Suprapubic skin (tissue), 4 donors: ENCODE measurements around the gene DPY19L1. TPM values are rescaled to one million over a fixed set of nuclear protein-coding genes. Genes with fewer than 3 reads are reported as not detected.
"Not testable (repeated sequence)": the region's sequence is repeated elsewhere in the genome, so short reads cannot be mapped to it uniquely, and the experiment has no call there.

Experiments used
- DNase-seq, 2 donors: peaks; one replicate each; pipeline ENCODE4 v3.0.0-alpha.2; 2019; ENCODE audit warnings: low spot score in 2 of 2
- H3K27ac ChIP-seq: fragments of 200-600 bp; sonication (generic); one replicate; pipeline ENCODE4 v1.5.1; 2019
- H3K27me3 ChIP-seq: fragments of 200-600 bp; sonication (generic); one replicate; pipeline ENCODE4 v1.5.1; 2019
- H3K36me3 ChIP-seq: fragments of 200-600 bp; sonication (generic); one replicate; pipeline ENCODE4 v1.5.1; 2019
- H3K4me1 ChIP-seq: fragments of 200-600 bp; sonication (generic); one replicate; pipeline ENCODE4 v1.5.1; 2019
- H3K4me3 ChIP-seq: fragments of 200-600 bp; sonication (generic); one replicate; pipeline ENCODE4 v1.5.1; 2019; ENCODE audit warnings: mild to moderate bottlenecking
- H3K9me3 ChIP-seq: fragments of 200-600 bp; sonication (generic); one replicate; pipeline ENCODE4 v1.5.1; 2019
- EP300 ChIP-seq: sonication (generic); formaldehyde crosslinking; IDR thresholded peaks from one replicate; pipeline ENCODE4 v1.6.1; 2017; ENCODE audit warnings: antibody characterized with exemption
- POLR2A ChIP-seq, 2 donors: fragments of 450-650 bp; IDR thresholded peaks; one replicate each; pipeline ENCODE4 v1.6.1; 2017; ENCODE audit warnings: antibody characterized with exemption in 2 of 2, mild to moderate bottlenecking in 2 of 2, moderate library complexity in 2 of 2
- POLR2AphosphoS5 ChIP-seq, 3 donors: sonication (generic); formaldehyde crosslinking; IDR thresholded peaks; one replicate each; pipeline ENCODE4 v1.6.1; 2017; ENCODE audit warnings: antibody characterized with exemption in 3 of 3
- WGBS: methylation state at CpG from one replicate; pipeline ENCODE4 v1.1.5; 2018; 5-methylcytosine and 5-hydroxymethylcytosine counted together
- total RNA-seq, 4 donors: library from RNA; depleted of rRNA; stranded (reverse); fragments of >200 nt; gene quantifications; one replicate each; pipeline ENCODE4 v1.1.0, GENCODE V29; 2016
- TF ChIP-seq, protein P1 (sequence below), 2 donors: fragments of 200-600 bp in 1 of 2; fragments of 450-650 bp in 1 of 2; sonication (generic) in 1 of 2; IDR thresholded peaks; one replicate each; pipeline ENCODE4 v1.5.1; 2016 to 2019; ENCODE audit warnings: antibody characterized with exemption in 2 of 2, mild to moderate bottlenecking in 1 of 2, moderate library complexity in 1 of 2

The DPY19L1 gene
- total RNA-seq, 4 donors from 2014 or later: 8.1 to 13.4 (median 10.9) TPM

DNA sequence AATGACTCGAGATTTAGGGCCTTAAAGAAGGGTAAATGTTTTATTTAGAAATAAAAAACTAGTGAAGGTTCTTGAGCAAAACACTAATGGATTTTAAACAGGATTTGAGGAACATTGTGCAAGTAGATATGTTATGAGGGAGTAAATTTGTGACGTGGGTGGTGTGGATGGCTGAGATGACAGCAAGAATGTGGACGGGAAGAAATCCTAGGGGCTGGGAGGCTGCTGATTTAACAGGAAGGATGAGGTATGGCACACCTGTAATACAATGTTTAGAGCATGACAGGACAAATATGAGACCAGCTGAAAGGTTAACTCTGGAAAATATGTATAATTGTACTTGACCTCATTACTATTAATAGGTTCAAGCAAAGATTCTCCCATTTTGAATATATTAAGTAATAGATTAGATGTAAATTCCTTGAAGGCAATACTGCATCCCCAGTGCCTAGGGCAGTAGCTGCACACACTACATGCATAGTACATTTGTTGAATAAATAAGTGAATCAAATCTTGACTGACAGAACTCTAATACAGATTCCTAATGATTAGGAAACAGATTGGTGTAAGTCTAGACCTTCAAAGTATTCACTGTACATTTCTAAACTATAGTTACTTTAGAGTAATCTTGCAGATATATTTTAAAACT is 10.1 kb upstream of the DPY19L1 start:
- not testable (repeated sequence) for H3K36me3 ChIP-seq, H3K27ac ChIP-seq, H3K9me3 ChIP-seq, H3K4me3 ChIP-seq, H3K27me3 ChIP-seq, DNase-seq, H3K4me1 ChIP-seq
- WGBS: 41% methylated on average over 3 of the region's 3 CpGs

DNA sequence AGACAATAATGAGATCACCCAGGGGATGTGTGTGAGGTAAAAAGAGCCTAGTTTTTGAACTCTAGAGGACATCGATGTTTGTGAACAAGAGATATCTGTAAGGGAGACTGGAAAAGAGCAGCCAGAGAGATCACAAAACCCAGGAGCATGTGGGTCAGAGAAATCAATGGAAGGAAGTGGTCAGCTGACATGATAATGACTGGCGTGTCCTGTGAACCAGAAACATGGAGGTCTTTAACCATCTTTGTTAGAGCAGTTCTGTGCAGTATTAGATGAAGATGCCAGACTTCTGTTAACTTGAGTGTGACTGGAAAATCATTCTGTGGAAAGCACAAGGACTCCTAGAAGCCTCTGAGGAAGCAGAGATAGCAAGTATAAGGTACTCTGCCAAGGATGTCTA is 6.0 kb upstream of the DPY19L1 start:
- not testable (repeated sequence) for DNase-seq, H3K4me3 ChIP-seq, H3K27me3 ChIP-seq

GRCh38 chr7:35040906-35041305 is 3.6 kb upstream of the DPY19L1 start:
- no peaks in the 10 kb centered on the region for H3K36me3 ChIP-seq
- no peaks in the 10 kb centered on the region for H3K27me3 ChIP-seq
- no peaks in the 10 kb centered on the region for H3K9me3 ChIP-seq
- no peak overlapping the region for H3K4me3 ChIP-seq
- no peak overlapping the region for H3K27ac ChIP-seq
- TF ChIP-seq, protein P1, sequence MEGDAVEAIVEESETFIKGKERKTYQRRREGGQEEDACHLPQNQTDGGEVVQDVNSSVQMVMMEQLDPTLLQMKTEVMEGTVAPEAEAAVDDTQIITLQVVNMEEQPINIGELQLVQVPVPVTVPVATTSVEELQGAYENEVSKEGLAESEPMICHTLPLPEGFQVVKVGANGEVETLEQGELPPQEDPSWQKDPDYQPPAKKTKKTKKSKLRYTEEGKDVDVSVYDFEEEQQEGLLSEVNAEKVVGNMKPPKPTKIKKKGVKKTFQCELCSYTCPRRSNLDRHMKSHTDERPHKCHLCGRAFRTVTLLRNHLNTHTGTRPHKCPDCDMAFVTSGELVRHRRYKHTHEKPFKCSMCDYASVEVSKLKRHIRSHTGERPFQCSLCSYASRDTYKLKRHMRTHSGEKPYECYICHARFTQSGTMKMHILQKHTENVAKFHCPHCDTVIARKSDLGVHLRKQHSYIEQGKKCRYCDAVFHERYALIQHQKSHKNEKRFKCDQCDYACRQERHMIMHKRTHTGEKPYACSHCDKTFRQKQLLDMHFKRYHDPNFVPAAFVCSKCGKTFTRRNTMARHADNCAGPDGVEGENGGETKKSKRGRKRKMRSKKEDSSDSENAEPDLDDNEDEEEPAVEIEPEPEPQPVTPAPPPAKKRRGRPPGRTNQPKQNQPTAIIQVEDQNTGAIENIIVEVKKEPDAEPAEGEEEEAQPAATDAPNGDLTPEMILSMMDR (IDR thresholded peaks at IDR 0.05): no peak
- TF ChIP-seq POLR2A (IDR thresholded peaks at IDR 0.05) (no peak), EP300 (no peak), POLR2AphosphoS5 (IDR thresholded peaks at IDR 0.05) (no peak)
- no peak for DNase-seq
- peaks cover 16% of the 10 kb centered on the region for H3K4me1 ChIP-seq

More for the DNA sequence above, 6.0 kb upstream of the DPY19L1 start:
- not testable (repeated sequence) for H3K27ac ChIP-seq, H3K9me3 ChIP-seq, H3K36me3 ChIP-seq, H3K4me1 ChIP-seq
- WGBS: 88% methylated on average over 2 of the region's 2 CpGs

DNA sequence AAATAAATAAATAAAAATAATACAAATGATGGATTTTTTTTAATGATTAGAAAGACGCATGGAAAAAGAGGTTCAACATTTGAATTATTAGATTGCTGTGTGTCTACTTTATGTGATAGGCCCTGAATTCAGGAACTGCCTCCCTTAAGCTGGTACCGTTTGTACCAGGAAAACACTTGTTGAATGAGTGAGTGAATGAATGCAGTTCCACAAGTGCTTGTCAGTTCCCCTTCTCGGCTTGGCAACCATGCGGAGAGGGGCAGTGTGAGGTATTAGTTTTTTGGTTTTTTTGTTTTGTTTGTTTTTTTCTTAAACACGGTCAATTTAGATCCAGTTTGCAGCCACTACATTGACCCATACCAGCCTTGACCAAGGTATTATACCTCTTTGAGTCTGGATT is 2.1 kb upstream of the DPY19L1 start:
- Histone ChIP-seq H3K27ac (no peak overlapping the region), H3K27me3 (no peaks in the 10 kb centered on the region), H3K9me3 (no peaks in the 10 kb centered on the region), H3K4me3 (no peak overlapping the region), H3K36me3 (no peaks in the 10 kb centered on the region), H3K4me1 (peaks cover 24% of the 10 kb centered on the region)
- DNase-seq: no peak
- TF ChIP-seq, protein P1 (IDR thresholded peaks at IDR 0.05): no peak
- TF ChIP-seq EP300 (no peak), POLR2AphosphoS5 (IDR thresholded peaks at IDR 0.05) (no peak), POLR2A (IDR thresholded peaks at IDR 0.05) (no peak)
- 94% methylated on average over 5 of the region's 5 CpGs for WGBS

DNA sequence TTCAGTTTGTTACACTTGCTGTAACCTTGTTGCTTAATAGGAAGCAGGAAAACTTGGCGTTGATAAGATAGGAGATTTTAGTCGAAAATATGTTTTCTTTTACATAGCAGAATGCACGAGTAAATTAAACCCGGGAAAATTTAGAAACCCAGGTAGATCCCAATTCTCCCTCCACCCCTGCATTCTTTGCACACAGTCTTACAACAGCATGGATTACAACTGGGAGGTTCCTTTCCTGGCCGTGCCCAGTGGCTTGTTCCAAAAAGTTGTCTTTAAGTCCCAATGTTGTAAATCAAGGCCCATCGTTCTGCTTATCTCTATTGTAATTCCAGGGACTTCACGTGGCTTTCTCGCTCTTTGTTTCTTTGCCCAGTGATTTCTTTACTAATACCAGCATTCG is 1.1 kb upstream of the DPY19L1 start:
- peak overlapping the region; percentile 66 for H3K4me3 ChIP-seq
- TF ChIP-seq POLR2AphosphoS5 (IDR thresholded peaks at IDR 0.05) (no peak), EP300 (no peak), POLR2A (IDR thresholded peaks at IDR 0.05) (no peak)
- TF ChIP-seq, protein P1 (IDR thresholded peaks at IDR 0.05): no peak

DNA sequence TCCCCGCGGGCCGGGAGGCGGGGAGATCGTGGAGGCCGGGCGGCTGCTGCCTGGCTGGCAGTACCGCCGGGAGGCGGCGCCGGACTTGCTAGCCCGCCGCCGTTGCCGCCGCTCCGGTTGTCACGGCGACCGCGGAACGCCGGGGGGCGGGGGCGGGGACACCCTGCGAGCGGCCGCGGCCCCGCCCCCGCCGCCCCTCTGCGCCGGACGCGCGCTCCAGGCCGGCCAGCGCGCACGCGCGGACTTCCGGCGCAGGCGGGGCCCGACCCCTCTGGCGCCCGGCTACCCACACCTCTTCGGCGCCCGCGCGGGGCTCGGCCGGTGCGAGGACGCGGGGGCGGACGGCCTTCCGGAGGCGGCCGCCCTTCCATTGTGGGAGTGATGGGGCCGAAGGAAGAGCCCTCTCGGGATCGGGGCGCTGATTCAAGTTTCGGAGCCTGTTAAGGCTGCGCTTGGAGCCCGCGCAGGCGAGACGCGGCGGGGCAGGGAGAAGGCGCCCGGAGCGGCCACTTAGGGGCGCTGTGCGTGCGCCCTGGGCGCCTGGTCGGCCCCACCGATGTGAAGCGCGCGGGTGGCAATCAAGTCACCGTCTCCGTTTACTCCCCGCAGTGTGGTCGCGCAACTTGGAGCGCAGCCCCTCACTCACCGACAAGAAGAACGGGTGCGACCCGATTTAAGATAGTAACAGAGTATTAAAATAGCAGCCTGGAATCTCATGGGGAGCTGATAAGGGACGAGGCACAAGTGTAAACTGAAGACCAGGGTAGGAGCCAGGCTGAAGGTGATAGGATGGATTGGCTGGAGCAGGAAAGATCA is 449 bp upstream of the DPY19L1 start:
- peak; percentile 90 to 92 for DNase-seq
- TF ChIP-seq POLR2AphosphoS5 (IDR thresholded peaks at IDR 0.05): no peak
- TF ChIP-seq, protein P1 (IDR thresholded peaks at IDR 0.05): peak; percentile 40 to 90
- Histone ChIP-seq H3K27ac (peak overlapping the region; percentile 80), H3K9me3 (no peaks in the 10 kb centered on the region), H3K27me3 (no peaks in the 10 kb centered on the region), H3K36me3 (no peaks in the 10 kb centered on the region), H3K4me3 (peak overlapping the region; percentile 66), H3K4me1 (peaks cover 24% of the 10 kb centered on the region)
- 0% methylated on average over 17 of the region's 100 CpGs for WGBS

More for the DNA sequence above, 1.1 kb upstream of the DPY19L1 start:
- 23% methylated on average over 9 of the region's 9 CpGs for WGBS
- no peak for DNase-seq
- Histone ChIP-seq H3K27ac (no peak overlapping the region), H3K9me3 (no peaks in the 10 kb centered on the region), H3K27me3 (no peaks in the 10 kb centered on the region), H3K4me1 (peaks cover 24% of the 10 kb centered on the region), H3K36me3 (no peaks in the 10 kb centered on the region)
